GM21529 (cell line): ENCODE measurements around the gene ATP5ME.
"Not testable (repeated sequence)": the region's sequence is repeated elsewhere in the genome, so short reads cannot be mapped to it uniquely, and the experiment has no call there.

Experiments used
- ATAC-seq: cut with Tn5 transposase; IDR thresholded peaks from one replicate; pipeline ENCODE4 v1.9.1; 2021; ENCODE audit not compliant: unreplicated experiment

Gene ATP5ME

GRCh38 chr4:636628-637159 lies 37.4 kb downstream of the ATP5ME start:
- ATAC-seq, result no peak

- no peak for ATAC-seq
These were observed 38.0 kb downstream of the ATP5ME start for GRCh38 chr4:635851-636627.

- ATAC-seq, result not testable (repeated sequence)
These were observed 38.8 kb downstream of the ATP5ME start for GRCh38 chr4:635066-635835.

- ATAC-seq, result no peak
These were observed 39.5 kb downstream of the ATP5ME start for GRCh38 chr4:634599-634985.

GRCh38 chr4:633976-634598 lies 40.0 kb downstream of the ATP5ME start:
- ATAC-seq, result no peak

- no peak for ATAC-seq
These were observed 40.7 kb downstream of the ATP5ME start for GRCh38 chr4:633406-633805.

GRCh38 chr4:632926-633325 lies 41.1 kb downstream of the ATP5ME start:
- ATAC-seq, result no peak

- no peak for ATAC-seq
These were observed 41.8 kb downstream of the ATP5ME start for GRCh38 chr4:632196-632790.

GRCh38 chr4:630656-631055 lies 43.4 kb downstream of the ATP5ME start:
- no peak for ATAC-seq

GRCh38 chr4:629915-630641 lies 44.0 kb downstream of the ATP5ME start:
- ATAC-seq, result no peak

GRCh38 chr4:629636-629914 lies 44.5 kb downstream of the ATP5ME start:
- no peak for ATAC-seq

- ATAC-seq, result no peak
These were observed 45.0 kb downstream of the ATP5ME start for GRCh38 chr4:628821-629635.

- no peak for ATAC-seq
These were observed 45.8 kb downstream of the ATP5ME start for GRCh38 chr4:628311-628741.

GRCh38 chr4:627347-628125 lies 46.5 kb downstream of the ATP5ME start:
- no peak for ATAC-seq

- no peak for ATAC-seq
These were observed 47.6 kb downstream of the ATP5ME start for GRCh38 chr4:626201-627091.

- ATAC-seq, result no peak
These were observed 48.4 kb downstream of the ATP5ME start for GRCh38 chr4:625631-626161.

GRCh38 chr4:624705-625590 lies 49.1 kb downstream of the ATP5ME start, which contains the start of gene PDE6B:
Gene PDE6B, plus strand, starts transcription at chr4:625573. Its CDS starts 54 bp downstream, at chr4:625627.
- ATAC-seq, result no peak
